Naive thymus-derived CD4-positive, alpha-beta T cell (primary cell): ENCODE results near the gene RAP2A. TPM values are rescaled to one million over a fixed set of nuclear protein-coding genes. Genes with fewer than 3 reads are reported as not detected.

Experiments
- ATAC-seq: fragments of 150-1000 bp; cut with Tn5 transposase; 2 replicates; pipeline ENCODE4 v1.10.0; 2021; ENCODE audit warnings: mild to moderate bottlenecking, moderate library complexity
- CTCF ChIA-PET: fragments of 350-600 bp; sonication (Branson Sonifier 250); formaldehyde crosslinking; loops from one replicate; lab custom pipeline; 2021; ENCODE audit warnings: antibody characterized with exemption; lab: Charles Lee
- POLR2A ChIA-PET: fragments of 350-600 bp; sonication (Branson Sonifier 250); formaldehyde crosslinking; loops from one replicate; lab custom pipeline; 2021; ENCODE audit warnings: antibody characterized with exemption, inconsistent platforms; lab: Charles Lee
- DNase-seq, 9 donors: peaks; one replicate each; pipeline versions ENCODE4 v3.0.0 to v3.0.0-alpha.2; 2020 to 2022; ENCODE audit warnings: mixed read lengths in 1 of 9
- H3K27ac ChIP-seq: one replicate; pipeline ENCODE4 v1.7.0; 2013; ENCODE audit warnings: mild to moderate bottlenecking, low read depth, low read length, moderate library complexity
- H3K27me3 ChIP-seq, 2 donors: one replicate each; pipeline ENCODE4 v1.7.0; 2013; ENCODE audit warnings: low read length in 2 of 2, mild to moderate bottlenecking in 2 of 2, moderate library complexity in 2 of 2; ENCODE audit not compliant: control insufficient read depth in 2 of 2, insufficient read depth in 2 of 2
- H3K36me3 ChIP-seq, 3 experiments: 1 replicate in 2 of 3; 2 replicates in 1 of 3; pipeline ENCODE4 v1.7.0; 2013; ENCODE audit warnings: low read length in 3 of 3, mild to moderate bottlenecking in 3 of 3, moderate library complexity in 1 of 3; ENCODE audit not compliant: insufficient read depth in 3 of 3, control insufficient read depth in 2 of 3
- H3K4me1 ChIP-seq, 2 donors: one replicate each; pipeline ENCODE4 v1.7.0; 2013; ENCODE audit warnings: low read length in 2 of 2, mild to moderate bottlenecking in 2 of 2, moderate library complexity in 1 of 2; ENCODE audit not compliant: control insufficient read depth in 2 of 2, insufficient read depth in 2 of 2
- H3K4me3 ChIP-seq: 2 replicates; pipeline ENCODE4 v1.7.0; 2013; ENCODE audit warnings: mild to moderate bottlenecking, low read length
- H3K9me3 ChIP-seq, 3 experiments: 1 replicate in 2 of 3; 2 replicates in 1 of 3; pipeline ENCODE4 v1.7.0; 2013; ENCODE audit warnings: low read length in 3 of 3; ENCODE audit not compliant: control insufficient read depth in 2 of 3
- H3K27ac Mint-ChIP-seq, 9 donors: one replicate each; pipeline ENCODE4 v1.8.0; 2020 to 2022; ENCODE audit warnings: mixed read lengths in 9 of 9, mild to moderate bottlenecking in 8 of 9, moderate library complexity in 5 of 9, inconsistent platforms in 2 of 9
- H3K27me3 Mint-ChIP-seq, 5 donors: one replicate each; pipeline ENCODE4 v1.8.0; 2021 to 2022; ENCODE audit warnings: mixed read lengths in 5 of 5, mild to moderate bottlenecking in 1 of 5
- H3K36me3 Mint-ChIP-seq, 5 donors: one replicate each; pipeline ENCODE4 v1.8.0; 2020 to 2022; ENCODE audit warnings: mixed read lengths in 5 of 5, mild to moderate bottlenecking in 3 of 5, inconsistent platforms in 1 of 5
- H3K4me1 Mint-ChIP-seq, 7 donors: one replicate each; pipeline ENCODE4 v1.8.0; 2020 to 2022; ENCODE audit warnings: mixed read lengths in 7 of 7, mild to moderate bottlenecking in 3 of 7, inconsistent platforms in 1 of 7
- H3K4me3 Mint-ChIP-seq, 10 donors: one replicate each; pipeline ENCODE4 v1.8.0; 2020 to 2022; ENCODE audit warnings: mild to moderate bottlenecking in 10 of 10, mixed read lengths in 10 of 10, moderate library complexity in 6 of 10, inconsistent platforms in 2 of 10
- H3K9me3 Mint-ChIP-seq, 11 donors: one replicate each; pipeline ENCODE4 v1.8.0; 2020 to 2022; ENCODE audit warnings: mixed read lengths in 11 of 11, mild to moderate bottlenecking in 4 of 11, inconsistent platforms in 1 of 11, moderate library complexity in 1 of 11
- intact Hi-C, 2 donors: fragments of 100-400 bp; cut with micrococcal nuclease; formaldehyde crosslinking; loops; one replicate each; pipeline ENCODE4 v1.15.1; 2023
- polyA plus RNA-seq, 2 donors: library from polyadenylated mRNA; unstranded; fragments of 300-500 nt; fragmentation: Illumina TruSeq; gene quantifications; one replicate each; pipeline ENCODE4 v1.2.3, GENCODE V29; 2021
- total RNA-seq, 6 experiments: library from RNA in 5 of 6; stranded (reverse) in 5 of 6; gene quantifications; 1 replicate in 5 of 6; 2 replicates in 1 of 6; pipeline ENCODE4 v1.2.3 and lab custom pipeline; 2021 to 2026

The RAP2A gene
- total and polyA plus RNA-seq, 7 experiments from 2014 or later: 1.2 to 33.2 (median 17.1) TPM

- Mint-ChIP-seq H3K36me3 (peaks cover 0 to 43% (median 35%) of the 10 kb centered on the region in 5 donors), H3K4me1 (peaks cover 0 to 8% (median 6%) of the 10 kb centered on the region in 7 donors), H3K27me3 (no peaks in the 10 kb centered on the region), H3K9me3 (peaks cover 0 to 7% (median 5%) of the 10 kb centered on the region in 11 donors), H3K27ac (no peak overlapping the region), H3K4me3 (no peak overlapping the region)
- no peaks in the 10 kb centered on the region for H3K36me3 ChIP-seq
- DNase-seq: no peak
- ChIA-PET POLR2A (no interaction called here), CTCF (interaction anchor here (0.7 kb wide), 1 partner anchor 9 kb away, joined by 3 read pairs; no protein-coding TSS in a partner anchor)
- no peaks in the 10 kb centered on the region for H3K27me3 ChIP-seq
- ATAC-seq: no peak
- no peak overlapping the region for H3K4me3 ChIP-seq
- no peaks in the 10 kb centered on the region for H3K4me1 ChIP-seq
- no peak overlapping the region for H3K27ac ChIP-seq
- H3K9me3 ChIP-seq: no peaks in the 10 kb centered on the region
- intact Hi-C loops: no loop called here
Observed at GRCh38 chr13:97448503-97449251, 14.7 kb downstream of the RAP2A start.

- H3K4me3 Mint-ChIP-seq: no peak overlapping the region
- H3K36me3 ChIP-seq: no peaks in the 10 kb centered on the region
- intact Hi-C loops: no loop called here
- peaks cover 0 to 20% (median 14%) of the 10 kb centered on the region in 7 donors for H3K4me1 Mint-ChIP-seq
- ATAC-seq (no peak), DNase-seq (no peak)
- H3K36me3 Mint-ChIP-seq: peaks cover 0 to 38% (median 36%) of the 10 kb centered on the region in 5 donors
- no peaks in the 10 kb centered on the region for H3K27me3 ChIP-seq
- peaks cover 0 to 34% (median 18%) of the 10 kb centered on the region in 11 donors for H3K9me3 Mint-ChIP-seq
- no peak overlapping the region for H3K27ac ChIP-seq
- ChIA-PET CTCF (no interaction called here), POLR2A (no interaction called here)
- no peaks in the 10 kb centered on the region for H3K4me1 ChIP-seq
- H3K27ac Mint-ChIP-seq: no peak overlapping the region
- H3K9me3 ChIP-seq: no peaks in the 10 kb centered on the region
- H3K4me3 ChIP-seq: no peak overlapping the region
- no peaks in the 10 kb centered on the region for H3K27me3 Mint-ChIP-seq
Observed at GRCh38 chr13:97454699-97455098, 20.7 kb downstream of the RAP2A start.

- intact Hi-C loops: no loop called here
- H3K4me3 Mint-ChIP-seq: no peak overlapping the region
Observed at GRCh38 chr13:97456047-97456446, 22.1 kb downstream of the RAP2A start.

GRCh38 chr13:97459215-97459777, 25.3 kb downstream of the RAP2A start:
- Histone ChIP-seq H3K36me3 (peaks cover 0 to 3% (median 0%) of the 10 kb centered on the region in 3 experiments), H3K9me3 (no peaks in the 10 kb centered on the region), H3K4me3 (no peak overlapping the region), H3K27me3 (no peaks in the 10 kb centered on the region), H3K27ac (no peak overlapping the region), H3K4me1 (peaks cover 0 to 13% of the 10 kb centered on the region in 2 donors)
- Mint-ChIP-seq H3K27me3 (no peaks in the 10 kb centered on the region), H3K27ac (peak overlapping the region in 3 of 9 donors; percentile 21 to 78 (median 73)), H3K4me1 (peaks cover 14 to 43% (median 36%) of the 10 kb centered on the region in 7 donors), H3K36me3 (peaks cover 0 to 24% (median 21%) of the 10 kb centered on the region in 5 donors), H3K9me3 (peaks cover 0 to 21% (median 11%) of the 10 kb centered on the region in 11 donors), H3K4me3 (no peak overlapping the region)
- CTCF ChIA-PET: no interaction called here
- intact Hi-C loops: no loop called here
- DNase-seq (no peak), ATAC-seq (no peak)
- POLR2A ChIA-PET: interaction anchor here (0.6 to 1.5 kb wide), 2 partner anchors 26 to 109 kb away, joined by 3 to 6 read pairs; partner anchors contain the start of gene RAP2A

More at GRCh38 chr13:97456047-97456446, 22.1 kb downstream of the RAP2A start:
- ATAC-seq (no peak), DNase-seq (no peak)
- no peaks in the 10 kb centered on the region for H3K27me3 ChIP-seq
- no peak overlapping the region for H3K27ac Mint-ChIP-seq
- peaks cover 0 to 34% (median 18%) of the 10 kb centered on the region in 11 donors for H3K9me3 Mint-ChIP-seq
- H3K9me3 ChIP-seq: no peaks in the 10 kb centered on the region
- CTCF ChIA-PET: interaction anchor here (0.5 kb wide), 1 partner anchor 96 kb away, joined by 3 read pairs; no protein-coding TSS in a partner anchor
- H3K36me3 ChIP-seq: no peaks in the 10 kb centered on the region
- H3K4me1 ChIP-seq: peaks cover 0 to 10% of the 10 kb centered on the region in 2 donors
- peaks cover 9 to 33% (median 28%) of the 10 kb centered on the region in 7 donors for H3K4me1 Mint-ChIP-seq
- no peaks in the 10 kb centered on the region for H3K27me3 Mint-ChIP-seq
- H3K36me3 Mint-ChIP-seq: peaks cover 0 to 36% (median 36%) of the 10 kb centered on the region in 5 donors
- POLR2A ChIA-PET: no interaction called here
- H3K4me3 ChIP-seq: no peak overlapping the region
- no peak overlapping the region for H3K27ac ChIP-seq

GRCh38 chr13:97460004-97460775, 26.2 kb downstream of the RAP2A start:
- H3K36me3 Mint-ChIP-seq: peaks cover 0 to 26% (median 23%) of the 10 kb centered on the region in 5 donors
- peaks cover 0 to 12% (median 6%) of the 10 kb centered on the region in 11 donors for H3K9me3 Mint-ChIP-seq
- Histone ChIP-seq H3K4me3 (no peak overlapping the region), H3K4me1 (peaks cover 0 to 13% of the 10 kb centered on the region in 2 donors), H3K9me3 (no peaks in the 10 kb centered on the region), H3K36me3 (peaks cover 0 to 3% (median 0%) of the 10 kb centered on the region in 3 experiments), H3K27me3 (no peaks in the 10 kb centered on the region), H3K27ac (peak overlapping the region; percentile 22)
- H3K4me3 Mint-ChIP-seq: peak overlapping the region in 5 of 10 donors; percentile 40 to 74 (median 58)
- POLR2A ChIA-PET: interaction anchor here (0.6 to 1.3 kb wide), 2 partner anchors 25 to 27 kb away, joined by 3 to 4 read pairs; no protein-coding TSS in a partner anchor
- ATAC-seq (peak; percentile 26), DNase-seq (peak in 3 of 9 donors; percentile 1 to 13 (median 5))
- intact Hi-C loops: no loop called here
- H3K4me1 Mint-ChIP-seq: peaks cover 14 to 43% (median 36%) of the 10 kb centered on the region in 7 donors
- CTCF ChIA-PET: no interaction called here
- H3K27me3 Mint-ChIP-seq: no peaks in the 10 kb centered on the region
- H3K27ac Mint-ChIP-seq: peak overlapping the region in 8 of 9 donors; percentile 21 to 81 (median 55)

GRCh38 chr13:97460853-97461252, 26.9 kb downstream of the RAP2A start:
- Mint-ChIP-seq H3K36me3 (peaks cover 0 to 24% (median 20%) of the 10 kb centered on the region in 5 donors), H3K4me3 (peak overlapping the region in 9 of 10 donors; percentile 19 to 80 (median 58)), H3K4me1 (peaks cover 14 to 42% (median 30%) of the 10 kb centered on the region in 7 donors), H3K27me3 (no peaks in the 10 kb centered on the region), H3K27ac (peak overlapping the region; percentile 29 to 87 (median 70)), H3K9me3 (peaks cover 0 to 5% (median under 1%) of the 10 kb centered on the region in 11 donors)
- H3K9me3 ChIP-seq: no peaks in the 10 kb centered on the region
- H3K27ac ChIP-seq: peak overlapping the region; percentile 22
- peaks cover 0 to 3% (median 0%) of the 10 kb centered on the region in 3 experiments for H3K36me3 ChIP-seq
- ATAC-seq (peak; percentile 59), DNase-seq (peak in 5 of 9 donors; percentile 7 to 27 (median 18))
- no peaks in the 10 kb centered on the region for H3K27me3 ChIP-seq
- no peak overlapping the region for H3K4me3 ChIP-seq
- CTCF ChIA-PET: no interaction called here
- peaks cover 0 to 13% of the 10 kb centered on the region in 2 donors for H3K4me1 ChIP-seq
- POLR2A ChIA-PET: interaction anchor here (0.6 to 1.3 kb wide), 2 partner anchors 26 to 28 kb away, joined by 3 to 4 read pairs; no protein-coding TSS in a partner anchor
- intact Hi-C loops: no loop called here
